K562 (cell line): ENCODE measurements around the gene AP3S2. TPM values are rescaled to one million over a fixed set of nuclear protein-coding genes. Genes with fewer than 3 reads are reported as not detected.

Experiments used
- ADNP ChIP-seq: fragments of 200-800 bp; sonication (Bioruptor generic); IDR thresholded peaks from 2 replicates; pipeline ENCODE4 v1.6.1; 2016; ENCODE audit warnings: missing genetic modification characterization, missing compliant biosample characterization
- ATF6 ChIP-seq: sonication (generic); formaldehyde crosslinking; IDR thresholded peaks from 2 replicates; pipeline ENCODE4 v1.4.0; 2020; ENCODE audit warnings: mild to moderate bottlenecking, missing genetic modification reagents
- BCOR ChIP-seq: fragments of 450-650 bp; IDR thresholded peaks from 2 replicates; pipeline ENCODE4 v1.6.1; 2016
- CHD2 ChIP-seq: IDR thresholded peaks from 2 replicates; pipeline ENCODE4 v1.6.1; 2011; ENCODE audit warnings: low read depth, low read length
- CREB3L1 ChIP-seq: fragments of 450-650 bp; IDR thresholded peaks from 2 replicates; pipeline ENCODE4 v1.6.1; 2014; ENCODE audit warnings: low read depth, mild to moderate bottlenecking, moderate library complexity, borderline replicate concordance
- ETV1 ChIP-seq: fragments of 450-650 bp; conservative IDR thresholded peaks from 2 replicates; pipeline ENCODE4 v1.6.1; 2016; ENCODE audit warnings: missing genetic modification characterization, control low read depth, low read depth, missing compliant biosample characterization
- EZH2 ChIP-seq: IDR thresholded peaks from 2 replicates; pipeline ENCODE4 v1.6.1; 2012; ENCODE audit warnings: low read depth, mild to moderate bottlenecking, inconsistent platforms, low read length, borderline replicate concordance
- HMG20B ChIP-seq: fragments of 250-450 bp; sonication (Bioruptor Pico); IDR thresholded peaks from 2 replicates; pipeline ENCODE4 v1.5.0; 2021; ENCODE audit warnings: mild to moderate bottlenecking
- L3MBTL2 ChIP-seq: fragments of 450-650 bp; IDR thresholded peaks from 2 replicates; pipeline ENCODE4 v1.6.1; 2016; ENCODE audit warnings: mild to moderate bottlenecking, moderate library complexity
- MED1 ChIP-seq: sonication (generic); formaldehyde crosslinking; IDR thresholded peaks from 2 replicates; pipeline ENCODE4 v1.8.1; 2023; ENCODE audit warnings: missing genetic modification reagents, borderline replicate concordance
- MTA1 ChIP-seq: fragments of 450-650 bp; IDR thresholded peaks from 2 replicates; pipeline ENCODE4 v1.6.1; 2017; ENCODE audit warnings: borderline replicate concordance
- MTA2 ChIP-seq: fragments of 450-650 bp; IDR thresholded peaks from 2 replicates; pipeline ENCODE4 v1.6.1; 2016; ENCODE audit warnings: low read depth
- MTF1 ChIP-seq: fragments of 250-450 bp; sonication (Bioruptor Pico); IDR thresholded peaks from 2 replicates; pipeline ENCODE4 v1.9.0; 2021; ENCODE audit warnings: moderate library complexity, mild to moderate bottlenecking, inconsistent platforms, borderline replicate concordance
- MYC ChIP-seq, 2 experiments: fragments of 250-450 bp in 1 of 2; sonication (Bioruptor Pico) in 1 of 2; IDR thresholded peaks; 2 replicates each; pipeline versions ENCODE4 v1.5.1 to v1.6.1; 2012 to 2021; ENCODE audit warnings: low read depth in 2 of 2, borderline replicate concordance in 1 of 2, improper control_type of control experiment in 1 of 2, low read length in 1 of 2, mild to moderate bottlenecking in 1 of 2, moderate library complexity in 1 of 2
- NELFE ChIP-seq: IDR thresholded peaks from 2 replicates; pipeline ENCODE4 v1.6.1; 2011; ENCODE audit warnings: mild to moderate bottlenecking; ENCODE audit not compliant: insufficient read depth, insufficient read length
- NFE2 ChIP-seq: IDR thresholded peaks from 2 replicates; pipeline ENCODE4 v1.6.1; 2014; ENCODE audit warnings: antibody characterized with exemption, low read depth
- RFX5 ChIP-seq: IDR thresholded peaks from 2 replicates; pipeline ENCODE4 v1.6.1; 2011; ENCODE audit warnings: low read depth, mild to moderate bottlenecking, improper control_type of control experiment, low read length
- RNF2 ChIP-seq: sonication (generic); IDR thresholded peaks from 2 replicates; pipeline ENCODE4 v1.6.1; 2016
- SMARCA4 ChIP-seq: fragments of 450-650 bp; IDR thresholded peaks from 2 replicates; pipeline ENCODE4 v1.6.1; 2016
- TCF7L2 ChIP-seq: fragments of 150-350 bp; IDR thresholded peaks from 2 replicates; pipeline ENCODE4 v1.6.1; 2016; ENCODE audit warnings: low read depth, mild to moderate bottlenecking, low read length, moderate library complexity
- TSC22D4 ChIP-seq: fragments of 450-650 bp; IDR thresholded peaks from 2 replicates; pipeline ENCODE4 v1.6.1; 2016; ENCODE audit warnings: missing genetic modification characterization, missing biosample characterization, control low read depth
- ZBTB12 ChIP-seq: fragments of 250-450 bp; sonication (Bioruptor Pico); IDR thresholded peaks from 2 replicates; pipeline ENCODE4 v1.4.0; 2020
- ZBTB7A ChIP-seq: IDR thresholded peaks from 2 replicates; pipeline ENCODE4 v1.6.1; 2011; ENCODE audit warnings: low read depth, mild to moderate bottlenecking, low read length, moderate library complexity, borderline replicate concordance; ENCODE audit not compliant: control insufficient read depth
- ZFP1 ChIP-seq: fragments of 450-650 bp; formaldehyde crosslinking; IDR thresholded peaks from 2 replicates; pipeline ENCODE4 v1.4.0; 2020; ENCODE audit warnings: mild to moderate bottlenecking, mixed read lengths
- ZNF232 ChIP-seq: sonication (generic); formaldehyde crosslinking; IDR thresholded peaks from 2 replicates; pipeline ENCODE4 v1.8.0; 2022; ENCODE audit warnings: mild to moderate bottlenecking, missing genetic modification reagents
- polyA plus RNA-seq, 8 experiments: library from polyadenylated mRNA; depleted of rRNA in 4 of 8; stranded (reverse) in 5 of 8; unstranded in 3 of 8; fragments of >200 nt; fragmentation: Nextera tagmentation in 2 of 8; fragmentation: Illumina TruSeq in 1 of 8; extraction: Ambion mirVana in 2 of 8; extraction: Trizol in 1 of 8; gene quantifications; 2 replicates each; pipeline versions ENCODE4 v1.2.1 to v1.2.3, GENCODE V29; 2011 to 2014; ENCODE audit warnings: inconsistent platforms in 1 of 8, missing spikeins in 1 of 8
- total RNA-seq, 7 experiments: library from RNA; depleted of rRNA in 6 of 7; stranded (reverse); fragments of >200 nt in 6 of 7; fragmentation: Illumina TruSeq in 2 of 7; extraction: Trizol in 2 of 7; gene quantifications; 2 replicates each; pipeline versions ENCODE4 v1.2.1 to v1.2.3, GENCODE V29; 2011 to 2021; ENCODE audit warnings: low replicate concordance in 1 of 7

AP3S2 gene
- total and polyA plus RNA-seq, 9 of the 15 experiments (the other 6 are each of a cell fraction or from before 2014, with no cell fraction given) = 16.4 to 54.1 (median 37.4) TPM

GRCh38 chr15:89820666-89821611 lies 72.9 kb downstream of the AP3S2 start (continued):
- TF ChIP-seq ZFP1 (CRISPR knock-in tag) = no peak
- no peak for TF ChIP-seq MTA2
- no peak for TF ChIP-seq ZBTB12 (CRISPR knock-in tag)
- TF ChIP-seq L3MBTL2 = no peak
- peak; percentile 36; the same call in 1 of the 2 replicates for TF ChIP-seq MYC (IDR thresholded peaks at IDR 0.05; ENCODE audit: low read depth, low read length)
- TF ChIP-seq MYC (CRISPR knock-in tag; IDR thresholded peaks at IDR 0.05; ENCODE audit: borderline replicate concordance, low read depth) = no peak
- no peak for TF ChIP-seq ATF6 (CRISPR knock-in tag)
- no peak for TF ChIP-seq CHD2
- TF ChIP-seq MTA1 = no peak
- TF ChIP-seq TSC22D4 (tag) = no peak
- TF ChIP-seq SMARCA4 = peak; percentile 55; the same call in 1 of the 2 replicates
- no peak for TF ChIP-seq EZH2
- no peak for TF ChIP-seq HMG20B
- no peak for TF ChIP-seq NELFE
- no peak for TF ChIP-seq ZNF232 (CRISPR knock-in tag)
- 0 out of 2 replicates have a peak, but pooled peaks have one; percentile 31 for TF ChIP-seq ADNP (tag)
- TF ChIP-seq MTF1 (CRISPR knock-in tag) = no peak
- TF ChIP-seq ZBTB7A = no peak
- peak; percentile 82 for TF ChIP-seq NFE2
- no peak for TF ChIP-seq RFX5
- TF ChIP-seq BCOR = 0 out of 2 replicates have a peak, but pooled peaks have one; percentile 22
- TF ChIP-seq TCF7L2 = no peak
- peak; percentile 66 for TF ChIP-seq ETV1 (tag)
- no peak for TF ChIP-seq MED1 (CRISPR knock-in tag)
- no peak; the same call in 1 of the 2 replicates for TF ChIP-seq RNF2
- peak; percentile 36; the same call in 1 of the 2 replicates for TF ChIP-seq CREB3L1
